HG03439 (cell line): ENCODE results near the gene STMND1.

ENCODE experiments used
- ATAC-seq: cut with Tn5 transposase; IDR thresholded peaks from one replicate; pipeline ENCODE4 v1.9.1; 2021; ENCODE audit warnings: mild to moderate bottlenecking, moderate library complexity; ENCODE audit not compliant: unreplicated experiment

Gene STMND1

DNA sequence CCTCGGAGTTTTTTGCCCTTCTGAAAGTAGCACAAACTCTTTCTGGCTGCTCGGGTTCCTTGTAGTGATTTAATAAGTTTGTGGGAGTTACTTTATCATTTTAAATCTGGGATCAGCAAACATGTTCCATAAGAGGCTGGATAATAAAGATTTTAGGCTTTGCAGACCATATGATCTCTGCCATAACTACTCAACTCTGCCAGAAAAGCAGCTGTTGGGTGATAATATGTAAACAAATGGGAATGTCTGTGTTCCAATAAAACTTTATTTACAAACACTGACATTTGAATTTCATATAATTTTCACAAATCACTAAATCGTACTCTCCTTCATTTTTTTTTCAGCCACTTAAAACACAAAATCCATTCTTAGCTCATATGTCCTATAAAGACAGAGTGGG, 3.9 kb upstream of the STMND1 start:
- no peak for ATAC-seq

DNA sequence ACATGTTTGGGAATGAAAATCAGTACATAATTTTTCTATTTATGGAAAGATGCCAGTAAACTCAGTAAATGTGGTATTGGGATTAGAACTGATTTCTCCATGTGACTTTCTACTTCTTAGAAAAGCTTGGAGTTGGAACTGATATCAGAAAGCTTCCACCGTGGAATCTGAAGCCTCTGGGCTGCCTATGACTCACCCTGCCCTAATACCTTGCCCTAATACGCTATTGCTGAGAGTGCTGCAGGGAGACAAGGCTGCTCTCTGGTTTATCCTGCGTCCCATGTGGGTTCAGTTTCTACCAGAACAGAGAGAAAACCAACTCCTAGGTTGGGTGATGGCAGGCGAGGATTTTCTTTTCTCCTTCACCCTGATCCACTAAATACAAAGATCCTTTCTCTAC, 3.3 kb upstream of the STMND1 start:
- no peak for ATAC-seq

DNA sequence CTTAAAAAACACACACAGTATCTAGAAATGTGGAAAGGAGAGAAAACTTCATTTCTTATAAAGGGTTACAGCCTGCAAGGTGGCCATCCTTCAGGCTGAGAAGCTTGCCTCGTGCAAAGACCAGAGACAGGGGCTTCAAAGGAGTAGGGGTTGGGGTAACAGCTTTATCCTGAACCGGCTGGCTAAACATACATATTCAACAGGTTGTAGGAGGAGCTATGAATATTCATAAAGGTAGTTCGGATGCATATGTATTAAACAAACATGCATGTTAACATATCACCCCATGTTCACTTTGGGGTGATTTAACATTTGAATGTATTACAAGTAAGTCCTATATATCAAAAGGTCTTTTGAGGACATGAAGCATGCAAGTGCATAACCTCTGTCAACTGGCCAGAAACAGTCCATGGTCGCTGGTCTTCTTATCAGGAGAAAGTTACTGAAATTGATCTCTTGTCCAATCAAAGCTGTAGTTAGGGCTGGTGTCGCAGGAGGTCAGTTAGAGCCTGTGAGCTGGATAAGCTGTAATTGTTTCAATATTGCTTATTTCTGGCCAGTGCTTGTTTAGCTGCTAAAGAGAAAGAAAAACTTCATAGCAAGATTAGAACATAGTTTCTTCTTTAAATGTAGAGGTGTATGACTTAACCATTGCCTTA, 2.3 kb upstream of the STMND1 start:
- ATAC-seq: no peak

DNA sequence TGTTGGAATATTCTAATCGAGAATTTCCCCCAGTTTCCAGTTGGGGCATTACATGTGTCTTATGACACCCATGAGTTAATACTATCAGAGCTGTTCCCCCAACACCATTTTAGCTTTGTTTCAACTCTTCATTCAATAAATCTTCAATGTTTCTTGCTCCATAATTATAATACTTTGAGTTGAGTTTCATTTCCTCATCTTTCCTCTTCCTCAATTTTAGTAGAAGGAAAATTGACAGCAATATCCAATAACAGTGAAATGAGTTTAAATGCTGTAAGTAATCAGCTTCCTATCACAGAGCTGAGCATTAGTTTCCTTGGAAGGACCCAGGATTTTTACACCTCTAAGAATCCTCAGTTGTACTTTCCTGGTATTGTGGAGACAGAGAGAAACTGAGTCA, 1.0 kb upstream of the STMND1 start:
- no peak for ATAC-seq

DNA sequence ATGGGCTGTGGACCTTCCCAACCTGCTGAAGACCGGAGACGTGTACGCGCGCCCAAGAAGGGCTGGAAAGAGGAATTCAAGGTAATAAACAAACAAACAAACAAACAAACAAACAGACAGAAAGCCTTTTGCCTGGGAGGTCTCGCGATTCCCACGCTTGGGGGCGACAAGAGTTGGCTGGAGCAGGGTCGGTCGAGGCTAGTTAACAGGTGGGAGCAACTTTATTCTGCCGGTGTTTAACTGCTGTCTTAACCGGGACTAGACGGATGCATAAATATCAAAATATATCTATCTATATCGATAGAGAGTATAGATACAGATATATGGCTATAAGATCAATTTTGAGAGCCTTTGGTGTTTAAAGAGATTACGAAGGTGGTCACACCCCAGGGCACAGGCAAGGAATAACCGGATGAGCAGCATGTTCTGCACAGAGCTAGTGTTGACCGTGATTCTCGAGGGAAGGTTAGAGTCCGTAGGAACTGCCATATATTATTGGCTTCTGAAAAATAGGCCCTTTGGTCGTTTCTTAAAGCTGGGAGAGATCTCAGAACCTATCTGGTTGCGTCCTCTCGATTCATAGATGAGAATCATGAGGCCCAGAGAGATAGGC, 514 bp downstream of the STMND1 start:
- ATAC-seq: no peak

DNA sequence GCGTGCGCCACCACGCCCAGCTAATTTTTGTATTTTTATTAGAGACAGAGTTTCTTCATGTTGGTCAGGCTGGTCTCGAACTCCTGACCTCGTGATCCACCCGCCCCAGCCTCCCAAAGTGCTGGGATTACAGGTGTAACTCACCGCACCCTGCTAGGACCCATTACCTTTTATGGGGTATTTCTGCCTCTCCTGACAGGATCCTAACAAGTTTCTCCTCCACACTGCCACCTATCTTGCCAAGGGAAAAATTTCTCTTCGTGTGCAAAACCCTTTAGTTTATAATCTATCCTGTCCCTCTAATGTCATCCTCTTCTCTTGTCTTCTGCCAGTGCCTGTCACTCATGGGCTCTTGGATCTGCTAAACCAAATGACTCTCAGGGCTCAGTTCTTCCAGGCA, 1.9 kb downstream of the STMND1 start:
- no peak for ATAC-seq

DNA sequence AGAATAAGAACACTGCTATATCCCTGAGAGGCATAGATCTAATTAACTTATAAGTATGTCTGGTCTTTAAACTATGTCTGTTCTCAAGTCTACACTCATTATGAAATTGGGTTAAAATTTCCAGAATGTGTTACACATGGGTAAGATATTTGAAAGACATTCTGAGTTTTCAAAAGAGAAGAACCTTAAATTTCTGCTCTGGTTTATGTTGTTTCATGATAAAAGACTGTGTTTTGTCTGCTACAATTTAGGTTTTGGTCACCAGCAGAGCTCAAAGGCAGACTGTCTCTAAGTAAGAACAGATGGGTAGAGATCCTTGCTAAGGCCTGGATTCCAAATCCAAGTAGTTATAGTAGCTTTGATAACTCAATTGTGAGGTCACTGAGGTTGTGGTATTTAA, 6.0 kb downstream of the STMND1 start:
- ATAC-seq: no peak

DNA sequence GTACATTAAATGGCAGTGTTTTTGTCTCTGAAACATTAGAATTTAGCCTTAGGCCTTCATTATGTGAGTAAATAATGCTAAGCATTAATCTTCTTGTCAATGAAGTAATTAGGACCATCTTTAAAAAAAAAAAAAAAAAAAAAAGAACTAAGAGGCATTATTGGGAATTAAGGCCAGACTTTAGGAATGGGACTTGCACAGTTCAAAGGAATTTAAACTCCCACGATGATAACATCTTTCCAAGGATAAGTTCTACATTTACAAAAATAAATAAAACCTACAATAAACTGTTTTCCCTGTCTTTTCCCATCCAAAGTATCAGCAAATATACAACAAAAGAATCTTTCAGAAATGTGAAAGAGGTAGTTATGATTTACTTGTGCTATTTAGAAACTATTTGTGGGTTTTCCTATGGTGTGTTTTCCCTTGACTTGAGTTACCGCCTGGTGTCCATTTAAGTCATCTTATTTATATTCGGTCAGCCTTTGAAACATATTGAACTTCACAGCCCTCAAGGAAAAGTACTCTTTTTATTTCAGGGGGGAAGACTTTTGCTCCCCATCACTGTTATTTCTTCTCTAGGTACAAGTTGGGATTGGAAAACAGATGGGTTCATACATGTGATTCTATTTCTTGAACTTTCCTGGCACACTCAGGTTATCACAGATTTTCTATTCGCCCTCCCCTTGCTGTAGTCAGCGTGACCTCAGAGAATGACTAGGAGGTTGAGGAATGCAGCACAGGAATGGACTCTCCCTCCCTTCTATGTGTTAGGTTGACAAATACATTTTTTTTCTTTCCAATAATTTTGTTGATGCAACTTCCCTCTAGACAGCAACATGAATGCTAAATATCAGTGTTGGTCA, 13.6 kb downstream of the STMND1 start:
- ATAC-seq: no peak

DNA sequence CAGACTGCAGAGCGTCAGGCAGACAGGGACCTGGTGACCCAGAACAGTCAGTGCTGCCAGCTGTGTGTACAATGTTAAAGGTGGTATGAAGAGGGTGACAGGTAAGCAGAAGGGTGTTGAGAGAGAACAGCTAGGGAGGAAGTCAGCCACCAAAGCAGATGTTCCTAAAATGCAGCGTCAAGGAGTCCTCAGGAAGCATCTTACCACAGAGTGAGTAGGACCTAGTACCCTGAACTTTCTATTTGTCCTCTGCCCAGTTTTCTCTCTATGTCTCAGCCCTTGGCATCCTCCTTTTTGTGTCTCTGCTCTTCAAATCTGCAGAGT, 14.2 kb downstream of the STMND1 start:
- no peak for ATAC-seq

DNA sequence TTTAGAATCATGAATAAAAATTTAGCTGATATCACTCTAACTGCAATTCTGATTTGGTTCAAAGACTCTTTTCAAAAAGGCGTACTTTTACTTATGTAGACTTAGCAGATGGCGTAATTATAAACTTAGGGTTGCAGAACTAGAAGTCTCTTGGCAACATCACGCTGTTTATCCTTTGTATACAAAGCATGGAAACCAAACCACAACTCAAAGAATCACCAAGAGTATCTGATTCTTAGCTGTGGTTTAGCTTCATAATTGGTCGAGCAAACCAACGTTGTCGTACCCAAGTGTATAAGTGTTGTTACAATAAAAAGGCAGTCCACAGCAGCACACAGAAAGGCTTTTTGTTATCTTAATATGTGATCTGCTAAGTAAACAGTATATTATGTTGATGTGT, 18.2 kb downstream of the STMND1 start:
- no peak for ATAC-seq

DNA sequence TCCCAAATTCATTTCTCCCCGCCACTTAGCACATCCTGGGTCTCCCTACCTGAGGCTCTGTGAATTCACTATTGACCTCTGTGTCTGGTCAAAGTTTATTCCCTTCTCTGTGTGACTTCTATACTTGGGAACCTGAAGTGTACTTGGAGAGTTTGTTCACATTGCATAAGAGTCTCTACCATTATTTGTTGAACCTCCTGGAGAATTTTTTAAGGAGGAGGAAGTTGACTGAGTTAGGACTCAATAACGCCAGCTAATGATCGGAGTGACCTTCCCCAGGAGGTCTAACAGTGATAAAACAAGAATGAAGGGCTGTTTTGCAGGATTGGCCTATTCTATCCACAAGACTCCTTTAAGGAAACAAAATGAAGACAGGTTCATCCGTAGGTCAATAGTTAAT, 23.6 kb downstream of the STMND1 start:
- ATAC-seq: no peak

DNA sequence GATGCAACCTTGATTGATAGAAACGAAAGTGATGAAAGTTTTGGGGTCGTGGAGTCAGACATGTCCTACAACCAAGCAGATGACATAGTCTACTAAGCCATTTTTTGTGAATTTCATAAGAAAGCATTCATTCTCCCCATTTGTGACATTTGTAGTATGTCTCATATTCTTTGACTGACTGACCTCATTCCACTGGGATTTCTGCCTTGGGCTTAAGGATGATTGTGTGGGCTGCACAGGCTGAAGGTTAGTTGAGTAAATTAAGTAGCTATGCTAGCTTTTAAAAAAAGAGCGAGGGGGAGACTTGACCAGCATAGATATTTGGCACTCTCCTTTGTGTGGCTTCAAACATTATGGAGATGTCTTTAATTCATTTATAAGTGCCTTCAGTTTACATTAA, 28.9 kb downstream of the STMND1 start:
- no peak for ATAC-seq

DNA sequence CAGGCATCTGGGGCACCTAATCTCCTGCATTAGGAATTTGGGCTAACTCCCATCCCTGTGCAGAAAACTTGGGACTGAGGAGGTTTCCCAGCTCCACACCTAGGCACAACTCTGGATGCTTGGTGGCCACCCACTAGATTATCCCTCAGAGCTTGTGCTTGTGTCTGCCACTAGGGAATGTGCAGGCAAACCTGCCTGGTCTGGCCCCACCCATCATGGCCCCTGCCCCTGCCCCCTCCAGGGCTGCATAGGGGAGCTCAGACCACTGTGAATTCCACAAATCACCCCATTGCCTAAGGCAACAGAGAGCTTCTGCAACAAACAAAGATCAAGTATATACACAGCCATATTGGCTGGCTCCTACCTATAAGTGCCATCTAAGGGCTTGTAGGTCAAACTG, 31.1 kb downstream of the STMND1 start:
- no peak for ATAC-seq

DNA sequence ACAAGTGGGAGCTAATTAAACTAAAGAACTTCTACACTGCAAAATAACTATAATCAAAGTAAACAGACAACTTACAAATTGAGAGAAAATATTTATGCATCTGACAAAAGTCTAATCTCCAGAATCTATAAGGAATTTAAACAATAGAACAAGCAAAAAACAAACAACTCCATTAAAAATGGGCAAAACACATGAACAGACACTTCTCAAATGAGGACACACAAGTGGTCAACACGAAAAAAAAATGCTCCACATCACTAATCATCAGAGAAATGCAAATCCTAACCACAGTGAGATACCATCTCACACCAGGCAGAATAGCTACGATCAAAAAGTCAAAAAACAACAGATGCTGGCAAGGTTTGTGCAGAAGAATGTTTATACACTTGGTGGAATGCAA, 36.2 kb downstream of the STMND1 start:
- ATAC-seq: no peak

DNA sequence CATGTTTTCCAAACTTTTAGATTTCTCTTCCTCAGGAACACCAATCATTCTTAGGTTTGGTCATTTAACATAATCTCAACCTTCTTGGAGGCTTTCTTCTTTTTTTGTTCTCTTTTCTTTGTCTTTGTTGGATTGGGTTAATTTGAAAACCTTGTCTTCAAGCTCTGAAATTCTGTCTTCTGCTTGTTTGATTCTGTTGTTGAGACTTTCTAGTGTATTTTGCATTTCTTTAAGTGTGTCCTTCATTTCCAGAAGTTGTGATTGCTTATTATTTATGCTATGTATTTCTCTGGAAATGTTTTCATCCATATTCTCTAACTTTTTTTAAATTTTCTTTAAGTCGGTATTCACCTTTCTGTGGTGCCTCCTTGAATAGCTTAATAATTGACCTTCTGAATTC, 42.2 kb downstream of the STMND1 start:
- ATAC-seq: no peak

DNA sequence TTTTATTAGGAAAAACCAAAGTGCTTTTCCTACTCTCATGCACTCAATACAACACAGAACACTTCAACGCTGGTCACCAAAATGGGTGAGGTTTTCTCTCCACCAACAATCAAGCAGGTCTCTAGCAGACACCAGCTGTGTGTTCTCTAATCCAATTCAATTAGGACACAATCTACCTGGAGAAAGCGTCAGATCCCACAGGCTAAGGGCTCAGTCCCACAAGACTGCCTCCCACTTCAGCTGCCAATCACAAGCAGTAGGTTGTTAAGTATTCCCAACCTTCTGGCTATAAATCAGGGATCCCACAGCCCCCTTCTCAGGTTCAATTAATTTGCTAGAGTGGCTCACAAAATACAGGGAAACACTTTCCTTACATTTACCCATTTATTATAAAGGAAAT, 47.7 kb downstream of the STMND1 start:
- no peak for ATAC-seq

DNA sequence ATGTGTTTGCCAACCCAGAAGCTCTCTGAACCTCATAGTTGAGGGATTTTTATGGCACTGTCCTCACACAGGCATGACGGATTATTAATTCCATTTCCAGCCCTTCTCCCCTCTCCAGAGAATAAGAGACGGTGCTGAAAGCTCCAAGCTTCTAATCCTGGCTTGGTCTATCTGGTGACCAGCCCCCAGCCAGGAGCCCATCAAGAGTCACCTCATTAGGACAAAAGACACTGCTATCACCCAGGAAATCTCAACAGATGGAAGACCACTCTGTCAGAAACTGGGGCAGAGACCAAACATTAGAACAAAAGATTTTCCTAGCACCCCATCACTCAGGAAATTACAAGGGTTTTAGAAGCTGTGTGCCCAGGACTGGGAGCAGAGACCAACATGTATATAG, 48.2 kb downstream of the STMND1 start:
- ATAC-seq: no peak

DNA sequence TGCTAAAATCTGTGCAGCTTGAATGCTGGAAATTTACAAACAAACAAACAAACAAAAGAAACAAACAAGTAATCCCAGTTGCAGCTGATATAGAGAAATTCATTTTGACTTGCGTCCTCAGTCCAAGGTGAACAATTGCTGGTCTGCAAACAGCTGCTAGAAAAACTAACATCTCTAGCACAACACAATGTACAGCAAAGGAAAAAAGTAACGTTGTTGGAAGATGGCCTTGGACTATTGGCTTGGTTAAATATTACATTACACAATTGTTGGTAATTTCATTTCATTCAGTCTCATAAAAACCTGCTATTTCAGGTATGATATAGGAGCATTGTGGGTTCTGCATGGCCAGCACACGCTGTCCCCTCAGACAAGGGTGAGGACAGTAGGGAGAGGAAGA, 50.0 kb downstream of the STMND1 start:
- ATAC-seq: no peak

DNA sequence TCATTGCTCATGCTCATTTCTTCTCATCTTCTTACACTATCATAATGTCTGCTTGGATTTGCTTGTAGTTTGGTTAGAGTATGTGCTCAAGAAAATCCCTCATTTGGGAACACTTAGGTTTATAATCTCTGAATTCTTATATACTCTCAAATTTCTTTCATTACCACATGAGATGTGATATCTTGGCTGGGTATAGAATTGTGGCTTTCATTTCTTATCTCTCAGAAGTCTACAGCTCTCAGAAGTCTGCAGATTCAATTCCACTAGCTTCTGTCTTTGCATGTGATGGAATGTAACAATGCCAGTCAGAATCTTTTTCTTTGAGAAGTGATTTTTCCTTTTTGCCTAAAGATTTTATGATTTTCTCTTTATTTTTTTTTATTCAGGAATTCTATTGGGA, 50.9 kb downstream of the STMND1 start:
- no peak for ATAC-seq

DNA sequence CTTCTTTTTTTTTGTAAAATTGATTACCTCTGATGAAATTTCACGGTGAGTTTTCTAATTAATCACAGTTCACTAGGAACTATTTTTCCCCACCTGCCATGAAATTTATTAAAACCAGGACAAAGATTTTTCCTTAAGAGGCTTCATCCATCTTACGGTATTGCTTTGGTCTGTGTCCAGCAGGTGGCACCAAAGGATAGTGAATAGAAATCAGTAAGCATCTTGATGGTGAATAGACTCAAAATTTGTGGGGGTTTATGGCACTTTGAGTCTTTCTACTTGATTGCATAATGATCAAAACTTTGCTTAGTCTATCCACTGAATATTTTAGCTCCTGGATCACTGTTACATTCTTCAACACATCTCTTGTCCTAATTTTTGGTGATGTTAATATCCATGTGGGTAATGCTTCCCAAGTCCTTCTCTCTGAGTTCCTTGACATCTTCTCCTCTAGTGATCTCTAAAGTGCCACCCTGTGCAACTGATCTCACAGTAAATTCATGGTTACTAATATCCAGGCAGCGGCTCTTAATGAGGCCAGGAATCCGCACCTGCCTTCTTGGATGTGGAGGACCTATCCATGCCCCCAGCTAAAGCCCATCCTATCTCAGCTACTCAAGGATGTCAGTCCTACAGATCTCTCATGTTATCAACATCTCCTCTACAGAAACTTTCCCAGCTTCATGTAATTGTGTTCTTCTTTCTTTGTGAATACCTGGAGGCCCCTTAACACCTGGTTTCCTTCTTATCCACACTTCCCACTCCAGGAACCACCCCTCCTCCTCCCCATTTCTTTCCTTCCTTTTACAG, 54.5 kb downstream of the STMND1 start:
- ATAC-seq: no peak

DNA sequence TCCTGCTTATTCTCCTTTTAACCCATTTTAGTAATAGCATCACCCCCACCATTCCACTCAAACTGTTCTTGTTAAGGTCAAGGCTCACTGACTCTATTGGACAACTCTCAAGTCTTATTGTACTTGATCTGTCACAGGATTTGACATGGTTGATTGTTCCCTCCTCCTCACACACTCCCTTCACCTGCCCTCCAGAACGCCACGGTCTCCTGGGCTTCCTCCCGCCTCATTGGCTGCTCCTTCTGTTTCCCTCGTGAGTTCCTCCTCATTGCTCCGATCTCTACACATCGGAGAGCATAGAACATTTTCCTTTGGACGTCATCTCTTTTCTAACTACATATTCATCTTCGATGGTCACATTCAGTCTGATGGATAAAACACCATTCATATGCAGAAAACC, 55.1 kb downstream of the STMND1 start:
- no peak for ATAC-seq

DNA sequence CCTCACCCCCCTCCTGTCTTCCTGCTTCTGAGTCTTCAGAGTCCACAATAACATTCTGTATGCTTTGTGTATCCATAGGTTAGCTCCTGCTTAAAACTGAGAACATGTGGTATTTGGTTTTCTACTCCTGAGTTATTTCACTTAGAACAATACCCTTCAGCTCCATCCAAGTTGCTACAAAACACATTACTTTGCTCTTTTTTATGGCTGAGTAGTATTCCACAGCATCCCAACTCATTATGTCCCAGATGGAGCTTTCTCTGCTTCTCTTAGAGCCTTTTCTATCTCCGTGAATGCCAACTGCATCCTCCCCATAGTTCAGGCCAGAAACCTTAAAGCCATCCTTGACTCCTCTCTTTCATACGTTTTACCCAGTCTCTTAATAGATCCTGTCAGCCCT, 55.8 kb downstream of the STMND1 start:
- no peak for ATAC-seq
